GM12873 (cell line): ENCODE measurements around the gene IFT57.

Experiments
- TF ChIP-seq, protein P1 (sequence below): IDR thresholded peaks from 2 replicates; pipeline ENCODE4 v1.5.1; 2012; ENCODE audit warnings: low read depth, mild to moderate bottlenecking, moderate library complexity, low read length, control low read depth; ENCODE audit not compliant: insufficient read depth; ENCODE audit errors: missing control alignments

The IFT57 gene

DNA sequence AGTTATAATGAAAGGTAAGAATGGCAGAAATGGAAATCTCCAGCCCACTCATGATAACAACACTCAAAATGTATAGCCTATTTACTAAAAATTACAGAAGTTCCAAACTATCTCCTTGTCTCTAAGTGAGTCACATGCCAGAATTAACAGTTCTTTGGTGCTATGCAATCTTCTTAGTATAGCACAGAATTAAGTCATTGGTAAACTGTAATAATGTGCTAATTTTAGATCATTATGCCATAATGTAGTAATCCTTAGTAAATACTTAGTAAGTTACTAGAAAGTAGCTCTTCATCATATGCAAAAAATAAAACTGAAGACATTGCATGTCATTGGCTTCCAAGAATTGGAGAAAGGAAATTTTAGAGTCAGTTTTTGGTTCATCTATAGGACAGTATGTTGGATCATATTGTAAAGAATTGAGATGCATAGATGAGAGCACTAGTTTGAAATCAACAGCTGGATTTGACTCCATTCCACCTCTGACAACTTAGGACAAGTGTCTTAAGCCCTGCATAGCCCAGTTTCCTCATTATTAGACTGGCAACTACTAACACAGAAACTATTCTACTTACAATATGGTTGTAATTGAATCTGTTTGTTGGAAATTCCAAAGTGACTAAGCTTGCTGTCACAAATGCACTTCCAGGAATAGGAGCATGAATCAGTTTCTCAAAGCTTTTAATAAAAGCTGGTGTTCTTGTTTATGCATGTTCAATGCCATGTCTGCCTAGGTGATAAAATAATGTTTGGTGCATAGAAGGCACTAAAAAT lies 91.3 kb downstream of the IFT57 start:
- TF ChIP-seq, protein P1, sequence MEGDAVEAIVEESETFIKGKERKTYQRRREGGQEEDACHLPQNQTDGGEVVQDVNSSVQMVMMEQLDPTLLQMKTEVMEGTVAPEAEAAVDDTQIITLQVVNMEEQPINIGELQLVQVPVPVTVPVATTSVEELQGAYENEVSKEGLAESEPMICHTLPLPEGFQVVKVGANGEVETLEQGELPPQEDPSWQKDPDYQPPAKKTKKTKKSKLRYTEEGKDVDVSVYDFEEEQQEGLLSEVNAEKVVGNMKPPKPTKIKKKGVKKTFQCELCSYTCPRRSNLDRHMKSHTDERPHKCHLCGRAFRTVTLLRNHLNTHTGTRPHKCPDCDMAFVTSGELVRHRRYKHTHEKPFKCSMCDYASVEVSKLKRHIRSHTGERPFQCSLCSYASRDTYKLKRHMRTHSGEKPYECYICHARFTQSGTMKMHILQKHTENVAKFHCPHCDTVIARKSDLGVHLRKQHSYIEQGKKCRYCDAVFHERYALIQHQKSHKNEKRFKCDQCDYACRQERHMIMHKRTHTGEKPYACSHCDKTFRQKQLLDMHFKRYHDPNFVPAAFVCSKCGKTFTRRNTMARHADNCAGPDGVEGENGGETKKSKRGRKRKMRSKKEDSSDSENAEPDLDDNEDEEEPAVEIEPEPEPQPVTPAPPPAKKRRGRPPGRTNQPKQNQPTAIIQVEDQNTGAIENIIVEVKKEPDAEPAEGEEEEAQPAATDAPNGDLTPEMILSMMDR: no peak

DNA sequence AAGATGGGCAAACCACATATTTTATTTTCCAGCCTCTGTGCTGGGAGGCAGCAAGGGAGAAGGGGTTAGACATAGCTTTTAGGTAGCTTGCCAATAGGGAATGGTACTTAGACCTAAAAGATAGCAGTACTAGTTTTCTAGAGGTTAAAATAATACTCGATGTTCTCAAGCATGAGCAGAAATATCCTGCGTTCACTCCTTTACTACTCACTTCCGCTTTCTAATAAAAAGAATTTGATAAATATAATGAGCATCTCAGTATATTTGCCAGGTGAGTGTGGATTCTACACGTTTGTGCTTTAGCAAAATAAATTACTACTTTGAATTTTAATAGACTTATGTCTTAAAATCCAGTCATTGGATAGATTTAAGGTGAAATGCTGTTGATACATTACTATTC lies 92.0 kb downstream of the IFT57 start:
- TF ChIP-seq, protein P1: no peak

- TF ChIP-seq, protein P1: no peak
Measured at GRCh38 chr3:108127301-108127988, 94.8 kb downstream of the IFT57 start.

DNA sequence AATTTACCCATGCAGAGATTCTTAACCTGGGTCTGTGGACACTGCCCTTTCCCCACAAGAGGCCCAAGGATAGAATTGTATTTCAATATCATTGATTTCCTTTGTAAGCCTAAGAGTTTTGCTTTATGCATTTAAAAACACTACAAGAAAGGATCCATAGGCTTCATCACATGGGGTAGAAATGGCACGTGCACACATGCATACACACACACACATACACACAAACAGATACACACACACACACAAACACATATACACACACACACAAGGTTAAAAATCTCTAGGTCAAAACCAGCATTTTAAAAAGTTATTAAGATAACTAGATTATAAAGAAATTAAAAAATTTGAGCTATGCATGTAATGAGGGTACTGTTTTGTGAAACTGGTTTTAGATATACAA lies 95.9 kb downstream of the IFT57 start:
- TF ChIP-seq, protein P1: no peak

- TF ChIP-seq, protein P1: peak; percentile 1
Measured at GRCh38 chr3:108125550-108126071, 96.6 kb downstream of the IFT57 start.

DNA sequence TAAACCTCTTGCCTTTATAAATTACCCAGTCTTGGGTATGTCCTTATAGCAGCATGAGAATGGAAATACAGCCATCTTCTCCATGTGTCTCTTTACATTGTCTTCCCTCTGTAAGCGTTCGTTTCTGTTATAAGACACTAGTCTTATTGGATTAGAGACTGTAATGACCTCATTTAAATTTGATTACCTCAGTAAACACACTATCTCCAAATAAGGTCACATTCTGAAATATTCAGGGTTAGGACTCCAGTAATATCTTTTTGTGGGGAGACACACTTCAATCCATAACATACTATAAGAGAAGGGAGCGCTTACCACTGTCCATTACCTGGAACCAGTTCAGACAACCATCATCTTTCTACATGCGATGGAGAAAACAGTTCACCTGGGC lies 97.1 kb downstream of the IFT57 start:
- TF ChIP-seq, protein P1: no peak
